Occipital lobe (tissue), 2 donors: ENCODE measurements around the gene TM4SF5. TPM values are rescaled to one million over a fixed set of nuclear protein-coding genes. Genes with fewer than 3 reads are reported as not detected.

Experiments used
- DNase-seq: peaks from one replicate; lab custom pipeline; 2025; lab: John Stamatoyannopoulos, UW
- total RNA-seq: library from RNA; depleted of rRNA; stranded (reverse); fragments of >200 nt; gene quantifications from one replicate; pipeline ENCODE4 v1.2.3, GENCODE V29; 2014

The TM4SF5 gene
- total RNA-seq, result not detected

DNA sequence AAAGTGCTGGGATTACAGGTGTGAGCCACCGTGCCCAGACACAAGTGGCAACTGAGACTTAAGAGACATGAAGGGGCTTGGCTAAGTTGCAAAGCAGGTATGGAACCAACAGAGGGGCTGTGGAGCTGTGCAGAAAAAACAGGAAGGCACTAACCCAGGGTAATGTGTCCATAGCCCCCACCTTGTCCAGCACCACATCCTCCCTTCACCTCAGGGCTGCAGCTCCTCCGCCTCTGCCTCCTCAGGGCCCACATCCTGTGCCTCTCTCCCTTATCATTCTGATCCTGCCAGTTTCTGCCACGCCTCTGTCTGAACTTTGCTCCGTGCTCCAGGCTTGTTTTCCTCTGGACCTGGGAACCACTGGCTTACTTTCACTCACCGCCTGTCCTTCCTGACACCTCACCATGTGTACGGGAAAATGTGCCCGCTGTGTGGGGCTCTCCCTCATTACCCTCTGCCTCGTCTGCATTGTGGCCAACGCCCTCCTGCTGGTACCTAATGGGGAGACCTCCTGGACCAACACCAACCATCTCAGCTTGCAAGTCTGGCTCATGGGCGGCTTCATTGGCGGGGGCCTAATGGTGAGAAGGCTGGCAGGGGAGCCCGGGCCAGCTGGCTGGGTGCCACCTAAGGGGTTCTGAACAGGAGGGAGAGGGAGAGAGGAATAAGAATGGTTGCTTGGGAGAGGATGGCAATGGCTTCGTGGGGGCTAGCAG, at the start of gene TM4SF5:
Gene TM4SF5, plus strand, starts transcription at position 368 of the 716 bp plus-strand sequence. Its CDS starts 37 bp downstream, at position 405.
- no peak for DNase-seq

DNA sequence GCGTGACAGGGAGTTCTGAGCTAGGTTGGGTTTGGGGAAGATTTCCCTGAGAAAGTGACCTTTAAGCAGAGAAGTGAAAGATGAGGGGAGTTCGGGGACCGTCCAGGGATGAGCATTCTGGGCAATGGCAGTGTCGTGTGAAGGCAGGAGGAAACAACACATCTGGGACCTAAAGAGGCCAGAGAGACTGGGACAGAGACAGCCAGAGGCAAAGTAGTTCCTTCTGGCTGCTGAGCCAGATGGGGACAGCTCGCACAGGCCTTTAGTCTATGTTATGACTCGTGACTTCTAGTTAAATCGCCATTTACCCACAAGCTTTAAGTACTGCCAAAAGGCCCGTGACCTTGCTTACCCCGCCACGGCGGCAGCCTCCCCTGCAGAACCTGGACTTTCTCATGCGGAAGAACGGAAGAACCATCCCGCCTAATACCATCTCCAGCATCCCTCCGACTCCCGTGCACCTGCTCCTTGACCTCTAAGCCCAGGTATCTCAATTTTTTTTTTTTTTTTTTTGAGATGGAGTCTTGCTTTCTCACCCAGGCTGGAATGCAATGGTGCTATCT, 48.9 kb upstream of the TM4SF5 start:
- no peak for DNase-seq

DNA sequence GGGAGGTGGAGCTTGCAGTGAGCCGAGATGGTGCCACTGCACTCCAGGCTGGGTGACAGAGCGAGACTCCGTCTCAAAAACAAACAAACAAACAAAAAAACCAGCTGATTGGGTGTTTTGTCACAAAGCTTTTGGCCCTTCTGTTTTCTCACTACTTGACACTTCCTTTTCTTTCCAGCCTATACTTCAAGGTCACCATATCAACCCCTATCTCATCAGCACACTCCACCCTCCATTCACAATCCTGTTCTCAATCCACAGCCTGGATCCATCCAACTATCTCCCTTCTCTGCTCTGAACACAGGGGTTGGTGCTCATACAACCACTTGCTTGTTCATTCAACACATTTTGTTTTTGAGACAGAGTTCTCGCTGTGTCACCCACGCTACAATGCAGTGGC, 47.0 kb upstream of the TM4SF5 start:
- no peak for DNase-seq

DNA sequence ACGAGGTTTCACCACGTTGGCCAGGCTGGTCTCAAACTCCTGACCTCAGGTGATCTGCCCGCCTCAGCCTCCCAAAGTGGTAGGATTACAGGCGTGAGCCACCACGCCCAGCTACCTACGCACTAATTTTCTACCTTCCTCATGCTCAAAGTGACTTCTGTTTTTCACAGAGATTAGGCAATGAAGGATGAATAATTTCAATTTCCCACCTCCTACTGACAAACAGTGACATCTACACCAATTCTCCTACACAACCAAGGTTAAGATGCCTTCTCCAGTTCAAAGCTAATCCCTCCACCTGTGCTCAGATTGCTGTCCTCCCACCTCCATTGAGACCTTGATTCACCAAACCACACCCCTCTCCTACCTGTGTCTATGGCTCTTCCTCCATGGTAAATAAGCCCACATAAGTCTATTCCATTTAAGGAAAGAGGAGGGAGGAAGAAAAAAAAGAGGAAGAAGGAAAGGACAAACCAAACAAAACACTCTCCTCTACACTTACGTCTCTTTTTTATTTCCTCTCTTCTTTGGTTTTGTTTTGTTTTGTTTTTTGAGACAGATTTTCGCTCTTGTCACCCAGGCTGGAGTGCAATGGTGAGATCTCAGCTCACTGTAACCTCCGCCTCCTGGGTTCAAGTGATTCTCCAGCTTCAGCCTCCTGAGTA, 45.9 kb upstream of the TM4SF5 start:
- DNase-seq, result no peak

GRCh38 chr17:4728124-4728523, 43.6 kb upstream of the TM4SF5 start:
- no peak for DNase-seq

- no peak for DNase-seq
Observed at GRCh38 chr17:4733073-4733531, 38.6 kb upstream of the TM4SF5 start.

DNA sequence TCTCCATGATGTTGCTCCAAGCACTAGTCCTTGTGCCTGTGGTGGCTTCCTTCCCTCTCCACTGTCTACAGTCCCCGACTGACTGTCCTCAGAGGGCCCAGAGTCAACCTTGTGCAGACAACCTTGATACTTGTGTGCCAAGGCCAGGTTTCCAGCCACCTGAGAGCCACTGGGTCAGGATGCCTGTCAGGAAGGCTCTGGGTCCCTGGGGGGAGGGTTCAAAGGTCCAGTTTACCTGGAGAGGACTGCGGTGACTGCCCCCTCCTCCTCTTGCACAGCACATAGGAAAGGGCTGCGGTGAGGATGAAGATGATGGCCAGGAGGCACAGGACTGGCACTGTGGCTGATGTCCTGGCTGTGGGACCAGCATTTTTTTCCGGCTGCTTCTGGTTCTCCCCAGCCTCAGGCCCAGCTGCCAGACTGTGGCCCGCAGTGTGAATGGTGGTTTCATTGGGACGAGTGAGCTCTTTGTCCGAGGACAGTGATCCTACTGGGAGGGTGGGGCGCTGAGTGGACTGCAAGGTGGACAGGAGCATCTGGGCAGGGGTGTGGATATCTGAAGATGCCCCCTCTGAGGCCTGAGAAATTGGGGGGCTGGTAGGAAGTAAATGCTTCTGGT, 36.7 kb upstream of the TM4SF5 start:
- no peak for DNase-seq

DNA sequence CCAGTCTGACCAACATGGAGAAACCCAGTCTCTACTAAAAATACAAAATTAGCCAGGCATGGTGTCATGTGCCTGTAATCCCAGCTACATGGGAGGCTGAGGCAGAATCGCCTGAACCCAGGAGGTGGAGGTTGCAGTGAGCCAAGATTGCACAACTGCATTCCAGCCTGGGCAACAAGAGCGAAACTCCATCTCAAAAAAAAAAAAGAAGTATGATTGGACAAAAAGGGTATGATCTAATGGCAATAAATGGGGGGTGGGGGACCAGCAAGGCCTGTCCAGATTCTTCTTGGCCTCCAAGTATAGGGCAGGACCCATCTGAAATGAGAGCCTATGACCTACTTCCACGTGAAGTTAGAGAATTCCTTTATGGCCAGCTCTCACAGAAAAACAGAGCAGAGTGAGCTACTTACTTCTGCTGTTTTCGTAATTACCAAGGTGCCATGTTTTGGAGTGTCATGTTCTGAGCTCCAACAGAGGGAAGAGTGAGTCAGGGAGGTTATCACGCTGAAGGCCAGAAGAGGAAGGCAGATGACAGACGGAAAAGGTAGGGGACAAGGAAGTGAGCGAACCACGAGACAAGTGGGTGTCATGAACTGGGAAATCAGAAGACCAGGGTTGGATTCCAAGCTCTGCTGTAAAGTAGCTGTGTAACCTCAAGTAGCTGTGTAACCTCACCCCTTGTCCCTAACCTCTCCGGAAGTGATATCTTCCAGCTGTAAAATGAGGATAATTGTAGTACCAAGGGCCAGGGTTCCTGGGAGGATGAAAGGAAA, 35.6 kb upstream of the TM4SF5 start:
- no peak for DNase-seq

DNA sequence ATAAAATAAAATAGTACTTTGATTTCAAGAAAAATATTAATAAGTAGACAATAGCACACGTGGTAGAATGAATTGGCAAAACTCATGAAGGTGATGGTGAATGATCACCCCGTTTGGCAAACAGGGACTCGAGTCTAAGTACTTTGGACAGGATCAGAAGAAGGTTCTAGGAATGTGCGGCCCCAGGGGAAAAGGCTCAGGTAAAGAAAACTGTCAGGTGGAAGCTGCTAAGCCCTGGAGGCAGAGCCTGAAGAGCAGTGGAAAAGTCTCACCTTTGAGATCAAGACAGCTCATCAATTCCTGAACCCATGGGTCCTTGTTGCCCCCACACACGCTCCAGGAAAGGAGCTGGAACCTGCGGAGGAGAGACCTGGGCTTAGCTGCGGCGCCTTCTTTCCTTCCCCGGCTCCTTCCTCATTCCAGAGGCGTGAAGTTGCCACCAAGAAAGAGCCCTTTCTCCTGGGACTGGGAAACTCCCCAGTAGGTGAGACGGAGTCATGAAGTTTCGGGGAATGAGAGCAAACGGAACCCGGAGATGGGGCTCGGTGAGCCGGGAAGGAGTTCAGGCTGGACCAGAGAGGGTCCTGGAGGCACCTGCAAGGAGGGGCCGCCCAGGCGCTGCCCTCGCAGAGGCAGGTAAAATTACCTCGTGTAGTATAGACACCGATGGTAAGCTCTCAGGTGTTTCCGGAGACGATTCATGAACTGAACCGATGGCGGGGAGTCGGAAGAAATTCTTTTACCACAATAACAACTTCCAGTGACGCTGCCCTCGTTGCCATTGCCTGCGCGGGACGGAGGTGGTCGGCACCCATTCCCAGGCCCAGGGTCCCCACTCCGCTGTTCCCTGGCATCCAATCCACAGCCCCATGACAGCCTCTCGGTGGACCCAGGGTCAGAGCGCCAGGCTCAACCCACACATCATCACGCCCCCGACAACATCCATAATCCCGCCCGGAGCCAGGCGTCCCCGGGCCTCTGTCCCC, 33.3 kb upstream of the TM4SF5 start:
- DNase-seq, result no peak

DNA sequence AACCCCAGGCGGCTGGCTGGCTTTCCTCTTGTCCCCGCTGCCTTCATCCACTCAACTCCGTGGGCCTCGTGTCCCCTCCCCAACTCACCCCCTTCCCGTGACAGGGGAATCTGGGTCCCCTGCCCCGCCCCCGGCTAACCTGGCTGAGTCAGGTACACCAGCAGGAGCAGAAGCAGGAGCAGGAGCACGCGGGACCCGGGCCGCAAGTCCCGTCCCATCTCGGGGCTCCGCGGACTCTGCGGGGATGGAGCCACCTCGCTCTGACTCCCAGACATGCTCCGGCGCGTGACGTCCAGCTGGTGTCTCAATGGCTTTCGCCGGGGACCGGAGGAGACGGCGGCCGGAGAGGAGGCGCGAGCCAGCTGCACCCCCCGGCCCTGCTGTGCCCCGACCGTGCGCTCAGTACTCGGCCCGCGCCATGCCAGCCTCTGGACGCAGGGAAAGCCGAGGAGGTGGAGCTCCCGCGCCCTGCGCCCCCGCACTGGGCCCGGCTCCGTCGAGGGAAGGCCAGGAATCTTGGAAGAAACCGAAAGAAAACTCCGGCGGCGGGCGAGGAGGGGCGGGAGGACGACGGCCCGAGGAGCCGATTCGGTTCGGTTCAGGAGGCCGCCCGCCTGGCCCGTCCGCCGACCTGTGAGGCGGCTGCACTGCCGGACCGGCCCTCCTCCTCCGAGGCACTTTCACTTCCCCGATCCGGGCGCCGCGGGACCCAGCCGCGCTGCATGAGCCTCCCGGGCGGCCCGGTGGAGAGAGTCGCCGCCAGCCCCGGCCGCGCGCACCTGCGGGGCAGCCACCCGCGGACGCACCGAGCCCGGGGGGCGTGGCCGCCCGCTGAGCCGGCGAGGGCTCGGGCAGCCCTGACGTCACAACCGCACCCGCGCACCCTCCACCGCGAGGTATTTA, 32.3 kb upstream of the TM4SF5 start, which contains the start of the genes CXCL16 and ZMYND15:
Gene CXCL16, minus strand, starts transcription at position 807 of the 903 bp plus-strand sequence. Its CDS starts 589 bp downstream, at position 218.
Gene ZMYND15, plus strand, starts transcription at position 712 of the 903 bp plus-strand sequence. CDS start 716 bp downstream, outside the sequence.
- DNase-seq, result no peak

GRCh38 chr17:4740025-4740351, 31.7 kb upstream of the TM4SF5 start:
- DNase-seq, result no peak

- no peak for DNase-seq
Observed at GRCh38 chr17:4740584-4740983, 31.1 kb upstream of the TM4SF5 start.

- DNase-seq, result no peak
Observed at GRCh38 chr17:4741544-4741943, 30.1 kb upstream of the TM4SF5 start.

- no peak for DNase-seq
Observed at GRCh38 chr17:4742133-4742532, 29.6 kb upstream of the TM4SF5 start.

DNA sequence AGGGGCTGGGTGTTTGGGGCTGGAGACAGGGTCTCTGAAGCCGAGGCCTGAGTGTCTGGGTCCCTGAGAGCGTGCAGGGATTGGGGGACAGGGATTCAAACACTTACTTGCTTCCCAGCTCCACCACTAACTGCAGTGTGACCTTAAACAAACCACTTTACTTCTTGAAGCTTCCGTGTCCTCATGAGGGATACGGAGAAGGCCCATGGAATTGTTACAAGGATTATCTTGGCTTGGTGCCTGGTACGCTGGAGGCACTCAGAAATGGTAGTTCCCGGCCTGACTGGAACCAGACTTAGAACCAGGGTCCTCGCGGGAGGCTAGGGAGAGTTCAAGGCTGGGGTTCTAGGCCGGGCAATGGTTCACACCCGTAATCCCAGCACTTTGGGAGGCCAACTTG, 29.1 kb upstream of the TM4SF5 start:
- no peak for DNase-seq

DNA sequence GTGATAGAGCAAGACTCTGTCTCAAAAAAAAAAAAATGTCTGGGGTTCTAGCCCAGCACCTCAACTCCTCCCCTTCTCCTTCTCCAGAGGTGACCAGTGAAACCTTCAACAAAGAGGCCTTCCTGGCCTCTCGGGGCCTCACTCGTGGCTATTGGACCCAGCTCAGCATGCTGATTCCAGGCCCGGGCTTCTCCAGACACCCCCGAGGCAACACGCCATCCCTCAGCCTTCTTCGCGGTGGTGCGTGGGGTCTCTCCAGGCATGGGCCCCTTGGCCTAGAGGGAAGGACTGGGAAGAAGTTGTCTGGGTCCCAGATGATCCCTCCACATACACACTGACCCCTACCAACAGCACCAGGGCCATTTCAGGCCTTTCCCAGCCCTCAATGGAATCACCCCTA, 28.5 kb upstream of the TM4SF5 start:
- DNase-seq, result no peak

- no peak for DNase-seq
Observed at GRCh38 chr17:4743898-4744297, 27.8 kb upstream of the TM4SF5 start.

DNA sequence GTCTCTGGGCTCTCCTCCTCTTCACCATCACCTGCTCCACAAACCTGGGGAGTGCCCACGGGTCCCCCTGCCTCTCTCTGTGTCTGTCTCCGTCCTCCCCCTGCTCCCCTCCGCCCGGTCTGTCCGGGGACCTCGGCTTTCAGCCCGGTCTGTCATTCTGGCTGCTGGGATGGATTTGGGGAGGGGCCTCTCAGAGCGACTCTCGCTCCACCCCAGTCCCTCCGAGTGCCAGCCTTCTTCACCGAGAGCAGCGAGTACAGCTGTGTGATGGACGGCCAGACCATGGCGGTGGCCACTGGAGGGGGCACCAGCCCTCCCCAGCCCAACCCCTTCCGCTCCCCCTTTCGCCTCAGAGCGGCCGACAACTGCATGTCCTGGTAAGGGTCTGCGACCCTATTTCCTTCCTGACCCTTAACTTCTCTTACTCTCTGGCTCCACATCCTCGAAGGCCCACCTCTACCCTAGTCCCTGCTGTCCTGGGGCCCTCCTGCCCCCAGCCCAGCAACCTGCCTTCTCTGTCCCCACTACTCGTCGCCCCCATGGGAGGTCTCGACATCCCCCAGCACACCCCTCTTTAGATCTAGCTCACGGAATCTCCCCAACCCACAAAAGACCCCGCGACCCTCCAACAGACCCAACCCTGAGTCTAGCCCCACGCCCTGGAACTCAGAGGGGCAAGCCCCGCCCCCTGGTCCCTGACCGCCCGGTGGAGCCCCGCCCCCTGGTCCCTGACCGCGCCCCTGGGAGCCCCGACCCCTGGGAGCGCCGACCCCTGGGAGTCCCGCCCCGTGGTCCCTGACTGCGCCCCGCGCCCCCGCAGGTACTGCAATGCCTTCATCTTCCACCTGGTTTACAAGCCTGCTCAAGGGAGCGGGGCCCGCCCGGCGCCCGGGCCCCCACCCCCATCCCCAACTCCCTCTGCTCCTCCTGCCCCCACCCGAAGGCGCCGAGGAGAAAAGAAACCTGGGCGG, 26.4 kb upstream of the TM4SF5 start:
- DNase-seq, result no peak
